Stimulated activated CD4-positive, alpha-beta T cell treated with anti-CD3 and anti-CD28 coated beads, Interleukin-12 subunit alpha, Interleukin-12 subunit beta, amount 100 ng/mL, for 48 hours (primary cell): Measurements from ENCODE around the gene CNTNAP2.
"Not testable (repeated sequence)": the region's sequence is repeated elsewhere in the genome, so short reads cannot be mapped to it uniquely, and the experiment has no call there.

ENCODE experiments used
- DNase-seq, 3 donors: peaks; one replicate each; pipeline ENCODE4 v3.0.0-alpha.2; 2020; ENCODE audit warnings: low read depth in 2 of 3, low spot score in 1 of 3

Gene CNTNAP2

GRCh38 chr7:146146831-146147486, 30.4 kb downstream of the CNTNAP2 start:
- no peak for DNase-seq

DNA sequence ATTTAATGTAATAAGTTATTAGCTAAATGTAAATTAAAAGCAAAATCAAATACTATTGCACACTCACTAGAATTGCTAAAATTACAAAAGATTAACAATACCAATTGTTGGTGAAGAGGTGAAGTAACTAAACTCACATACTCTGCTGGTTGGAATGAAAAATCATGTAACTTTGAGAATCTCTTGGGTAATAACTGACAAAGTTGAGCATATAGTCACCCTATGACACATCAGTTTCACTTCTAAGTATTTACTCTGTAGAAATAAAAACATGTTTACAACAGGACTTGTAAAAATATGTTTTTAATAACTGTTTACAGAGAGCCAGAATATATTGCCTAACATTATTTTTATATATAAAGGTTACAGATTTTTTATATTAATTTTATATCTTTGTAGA, 33.6 kb downstream of the CNTNAP2 start:
- DNase-seq: no peak

GRCh38 chr7:146172112-146172511, 55.5 kb downstream of the CNTNAP2 start:
- DNase-seq: no peak

DNA sequence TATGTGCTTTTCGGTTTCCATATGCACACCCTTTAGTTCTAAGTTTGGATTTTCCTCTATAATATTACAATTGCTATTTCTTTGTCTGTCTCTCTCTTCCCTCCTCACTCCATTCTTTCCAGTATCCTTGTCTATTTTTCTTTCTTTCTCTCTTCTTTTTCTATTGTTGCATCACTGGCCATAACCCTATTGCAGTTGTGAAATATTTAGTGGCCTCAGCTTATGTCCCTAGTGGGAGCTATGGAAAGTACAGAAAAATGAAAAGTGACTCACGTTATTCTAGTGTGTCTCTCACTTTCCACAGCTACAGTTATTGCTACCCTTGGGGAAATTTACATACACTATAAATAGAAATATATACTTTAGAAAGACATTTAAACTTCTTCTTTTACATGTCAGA, 59.1 kb downstream of the CNTNAP2 start:
- DNase-seq: no peak

DNA sequence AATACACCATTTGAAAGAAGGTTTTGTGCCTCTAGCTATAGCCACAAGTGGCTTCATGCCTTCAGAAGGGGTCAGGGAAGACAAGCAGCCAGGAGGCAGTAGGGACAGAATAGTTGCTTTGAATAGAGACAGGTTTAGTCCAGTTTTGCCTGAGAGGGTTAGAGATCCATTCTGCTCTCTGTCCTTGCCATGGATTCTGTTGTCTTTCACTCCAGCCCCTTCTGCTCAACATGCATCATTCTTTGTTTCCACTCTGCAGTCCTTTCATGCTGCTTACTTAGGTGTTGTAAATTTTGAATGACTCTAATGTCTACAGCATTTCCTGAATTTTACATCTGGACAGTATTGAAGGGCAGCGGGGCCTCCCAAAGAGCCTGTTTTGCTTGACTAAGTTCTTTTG, 60.3 kb downstream of the CNTNAP2 start:
- DNase-seq: no peak

- DNase-seq: no peak
Measured at GRCh38 chr7:146177301-146177700, 60.7 kb downstream of the CNTNAP2 start.

- no peak for DNase-seq
Measured at GRCh38 chr7:146185844-146186243, 69.2 kb downstream of the CNTNAP2 start.

GRCh38 chr7:146191428-146191827, 74.8 kb downstream of the CNTNAP2 start:
- not testable (repeated sequence) for DNase-seq

- DNase-seq: no peak
Measured at GRCh38 chr7:146201945-146202344, 85.3 kb downstream of the CNTNAP2 start.

DNA sequence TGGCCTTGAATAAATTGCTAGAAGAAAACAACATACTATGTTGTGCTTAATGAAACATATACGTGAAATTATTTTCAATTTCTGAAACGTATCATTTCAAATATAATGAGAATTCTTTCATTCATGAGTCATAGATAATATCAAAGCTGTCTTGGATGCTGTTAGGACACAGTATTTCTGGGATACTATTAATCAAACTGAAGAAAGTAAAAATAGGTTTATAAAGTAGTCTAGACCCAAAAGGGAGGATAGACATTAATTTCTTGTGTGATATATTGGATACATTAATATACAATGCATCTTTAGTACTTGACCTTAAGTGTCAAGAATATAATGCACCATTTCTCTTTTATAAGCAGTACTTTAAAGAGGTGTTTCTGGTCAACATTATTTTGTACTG, 89.7 kb downstream of the CNTNAP2 start:
- no peak for DNase-seq

GRCh38 chr7:146208492-146208891, 91.9 kb downstream of the CNTNAP2 start:
- DNase-seq: no peak

GRCh38 chr7:146214842-146215241, 98.2 kb downstream of the CNTNAP2 start:
- no peak for DNase-seq

- no peak for DNase-seq
Measured at GRCh38 chr7:146216396-146217041, 99.9 kb downstream of the CNTNAP2 start.

GRCh38 chr7:146223851-146224250, 107.2 kb downstream of the CNTNAP2 start:
- no peak for DNase-seq

DNA sequence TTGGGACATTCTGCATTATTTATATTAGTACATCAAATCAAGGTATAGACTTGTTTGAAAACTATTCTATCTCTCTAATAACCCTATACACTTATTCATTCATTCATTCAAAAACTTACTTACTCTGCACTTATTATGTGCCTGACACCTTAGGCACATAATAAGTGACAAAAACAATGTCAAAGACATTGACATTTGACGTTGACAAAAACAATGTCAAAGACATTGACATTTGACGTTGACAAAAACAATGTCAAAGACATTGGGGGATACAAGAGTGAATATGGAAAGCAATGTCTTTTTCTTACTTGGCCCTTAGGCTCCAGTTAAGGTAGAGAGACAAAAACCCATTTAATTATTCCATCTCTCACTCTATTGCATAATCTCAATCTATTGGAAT, 116.0 kb downstream of the CNTNAP2 start:
- no peak for DNase-seq

- no peak for DNase-seq
Measured at GRCh38 chr7:146235195-146235594, 118.6 kb downstream of the CNTNAP2 start.

- DNase-seq: no peak
Measured at GRCh38 chr7:146242661-146243060, 126.1 kb downstream of the CNTNAP2 start.

GRCh38 chr7:146247991-146248390, 131.4 kb downstream of the CNTNAP2 start:
- DNase-seq: not testable (repeated sequence)

DNA sequence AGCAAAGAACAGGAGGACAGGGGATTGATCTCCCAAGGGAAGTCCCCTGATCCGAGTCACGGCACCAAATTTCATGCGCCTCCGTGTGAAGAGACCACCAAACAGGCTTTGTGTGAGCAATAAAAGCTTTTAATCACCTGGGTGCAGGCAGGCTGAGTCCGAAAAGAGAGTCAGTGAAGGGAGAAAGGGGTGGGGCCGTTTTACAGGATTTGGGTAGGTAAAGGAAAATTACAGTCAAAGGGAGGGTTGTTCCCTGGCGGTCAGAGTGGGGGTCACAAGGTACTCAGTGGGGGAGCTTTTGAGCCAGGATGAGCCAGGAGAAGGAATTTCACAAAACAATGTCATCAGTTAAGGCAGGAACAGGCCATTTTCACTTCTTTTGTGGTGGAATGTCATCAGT, 132.1 kb downstream of the CNTNAP2 start:
- DNase-seq: not testable (repeated sequence)

GRCh38 chr7:146249272-146249671, 132.7 kb downstream of the CNTNAP2 start:
- no peak for DNase-seq

GRCh38 chr7:146255609-146256008, 139.0 kb downstream of the CNTNAP2 start:
- DNase-seq: no peak

GRCh38 chr7:146262527-146262926, 145.9 kb downstream of the CNTNAP2 start:
- DNase-seq: no peak

- DNase-seq: no peak
Measured at GRCh38 chr7:146276888-146277287, 160.3 kb downstream of the CNTNAP2 start.
